Islet precursor cell (in vitro differentiated cells): ENCODE measurements around the gene LRRFIP1.
"Not testable (repeated sequence)": the region's sequence is repeated elsewhere in the genome, so short reads cannot be mapped to it uniquely, and the experiment has no call there.

ENCODE experiments used
- DNase-seq: peaks from one replicate; pipeline ENCODE4 v3.0.0-alpha.2; 2018

Gene LRRFIP1

GRCh38 chr2:237597196-237598145 lies 29.9 kb upstream of the LRRFIP1 start:
- peak; percentile 49 for DNase-seq

- no peak for DNase-seq
These were observed 28.7 kb upstream of the LRRFIP1 start for GRCh38 chr2:237598468-237599208.

- DNase-seq, result no peak
These were observed 27.8 kb upstream of the LRRFIP1 start for GRCh38 chr2:237599465-237600110.

- DNase-seq, result peak; percentile 67
These were observed 27.1 kb upstream of the LRRFIP1 start for GRCh38 chr2:237600205-237600846.

- DNase-seq, result peak; percentile 81
These were observed 25.8 kb upstream of the LRRFIP1 start for GRCh38 chr2:237601453-237602116.

- DNase-seq, result peak; percentile 42
These were observed 25.0 kb upstream of the LRRFIP1 start for GRCh38 chr2:237602409-237602808.

GRCh38 chr2:237603049-237603717 lies 24.2 kb upstream of the LRRFIP1 start:
- DNase-seq, result no peak

GRCh38 chr2:237603718-237604362 lies 23.5 kb upstream of the LRRFIP1 start:
- peak; percentile 68 for DNase-seq

GRCh38 chr2:237604391-237604790 lies 23.0 kb upstream of the LRRFIP1 start:
- DNase-seq, result peak; percentile 45

GRCh38 chr2:237604960-237605359 lies 22.4 kb upstream of the LRRFIP1 start:
- peak; percentile 58 for DNase-seq

GRCh38 chr2:237606522-237606921 lies 20.9 kb upstream of the LRRFIP1 start:
- DNase-seq, result not testable (repeated sequence)

- DNase-seq, result no peak
These were observed 14.6 kb upstream of the LRRFIP1 start for GRCh38 chr2:237612527-237613357.

- DNase-seq, result peak; percentile 65
These were observed 13.7 kb upstream of the LRRFIP1 start for GRCh38 chr2:237613679-237614078.

GRCh38 chr2:237614151-237614720 lies 13.2 kb upstream of the LRRFIP1 start:
- DNase-seq, result peak; percentile 98

- DNase-seq, result peak; percentile 51
These were observed 11.6 kb upstream of the LRRFIP1 start for GRCh38 chr2:237615631-237616249.

- DNase-seq, result no peak
These were observed 11.0 kb upstream of the LRRFIP1 start for GRCh38 chr2:237616373-237616733.

GRCh38 chr2:237616734-237617586 lies 10.4 kb upstream of the LRRFIP1 start:
- no peak for DNase-seq

GRCh38 chr2:237617587-237617982 lies 9.8 kb upstream of the LRRFIP1 start:
- no peak for DNase-seq
